GM18508 (cell line): ENCODE results near the gene SLC6A18.
"Not testable (repeated sequence)": the region's sequence is repeated elsewhere in the genome, so short reads cannot be mapped to it uniquely, and the experiment has no call there.

ENCODE experiments used
- ATAC-seq: cut with Tn5 transposase; IDR thresholded peaks from one replicate; pipeline ENCODE4 v1.9.1; 2021; ENCODE audit warnings: moderate number of reproducible peaks; ENCODE audit not compliant: insufficient read depth, unreplicated experiment

Gene SLC6A18

DNA sequence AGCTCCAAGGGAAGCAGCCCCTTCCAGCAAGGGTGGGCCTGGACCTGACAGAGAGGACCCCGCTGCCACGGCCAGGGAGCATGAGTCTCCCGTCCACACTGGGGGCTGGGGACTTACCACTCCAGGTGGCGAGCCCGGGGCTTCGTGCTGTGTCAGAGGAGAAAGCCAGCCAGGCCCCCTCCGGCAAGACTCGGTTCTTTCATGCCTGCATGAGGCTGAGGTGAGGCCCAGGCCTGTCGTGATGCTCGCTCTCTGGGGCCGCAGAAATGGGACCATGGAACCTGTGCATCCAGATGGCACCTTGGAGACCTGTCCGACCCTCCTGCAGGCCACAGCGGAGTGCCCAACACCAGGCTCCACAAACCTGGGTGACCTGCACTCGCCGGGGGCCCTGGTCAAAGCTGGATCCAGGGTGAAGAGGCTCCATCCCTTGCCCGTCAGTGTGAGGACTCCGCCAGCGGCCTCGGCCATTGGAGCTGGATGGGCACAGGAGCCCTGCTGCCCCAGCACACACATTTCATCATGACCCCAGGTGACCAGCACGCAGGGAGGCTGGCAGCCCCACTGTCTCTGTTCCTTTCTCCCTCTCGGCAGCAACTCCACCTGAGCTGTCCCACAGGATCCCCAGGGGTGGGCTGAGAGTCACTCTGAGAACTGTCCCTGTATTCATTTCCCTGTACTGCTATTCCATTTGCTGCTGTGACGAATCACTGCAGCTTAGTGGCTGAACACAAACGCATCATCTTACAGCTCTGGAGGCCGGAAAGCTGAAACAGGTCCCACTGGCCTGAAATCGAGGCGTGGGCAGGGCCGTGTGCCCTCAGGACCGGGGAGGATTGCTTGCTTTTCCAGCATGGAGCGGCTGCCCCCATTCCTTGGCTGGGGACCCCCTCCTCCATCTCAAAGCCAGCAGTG is 24.4 kb downstream of the SLC6A18 start:
- no peak for ATAC-seq

- ATAC-seq = no peak
Measured at GRCh38 chr5:1251678-1252580, 26.7 kb downstream of the SLC6A18 start.

DNA sequence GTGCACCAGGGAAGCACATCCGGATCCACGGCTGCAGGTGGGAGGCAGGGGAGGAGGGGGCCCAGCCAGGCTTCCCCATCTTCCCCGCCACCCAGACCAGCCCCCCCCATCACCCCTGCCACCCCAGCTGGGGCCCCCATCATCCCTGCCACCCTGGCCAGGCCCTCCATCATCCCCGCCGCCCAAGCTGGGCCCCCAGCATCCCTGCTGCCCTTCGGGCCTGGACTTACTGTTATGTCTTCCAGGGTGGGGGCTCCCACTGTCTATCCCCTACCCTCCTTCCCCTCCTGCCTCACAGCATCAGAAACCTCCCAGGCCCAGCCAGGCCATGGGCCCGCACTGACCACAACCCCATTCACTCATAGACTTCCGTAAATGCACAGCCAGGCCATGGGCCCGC is 27.5 kb downstream of the SLC6A18 start:
- no peak for ATAC-seq

DNA sequence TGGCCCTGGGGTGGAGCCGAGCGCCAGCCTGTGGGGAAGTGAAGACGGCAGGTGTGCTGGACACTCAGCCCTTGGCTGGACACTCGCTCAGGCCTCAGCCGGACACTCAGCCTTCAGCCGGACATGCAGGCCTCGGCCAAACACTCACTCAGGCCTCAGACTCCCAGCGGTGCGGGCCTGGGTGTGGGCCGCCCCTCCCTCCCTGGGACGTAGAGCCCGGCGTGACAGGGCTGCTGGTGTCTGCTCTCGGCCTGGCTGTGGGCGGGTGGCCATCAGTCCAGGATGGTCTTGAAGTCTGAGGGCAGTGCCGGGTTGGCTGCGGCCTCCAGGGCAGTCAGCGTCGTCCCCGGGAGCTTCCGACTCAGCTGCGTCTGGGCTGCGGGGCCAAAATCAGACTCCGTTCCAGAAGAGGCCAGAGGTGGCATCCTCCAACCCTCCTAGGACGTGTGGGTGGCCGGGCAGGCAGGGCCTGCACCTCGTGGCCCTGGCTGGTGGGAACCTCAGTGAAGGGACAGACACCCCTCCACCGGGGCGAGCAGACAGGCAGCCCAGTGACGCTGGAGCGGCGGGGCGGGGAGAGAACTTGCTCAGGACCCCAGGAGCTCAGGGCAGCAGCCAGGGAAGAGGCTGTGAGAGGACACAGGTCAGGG is 28.4 kb downstream of the SLC6A18 start:
- ATAC-seq = no peak

DNA sequence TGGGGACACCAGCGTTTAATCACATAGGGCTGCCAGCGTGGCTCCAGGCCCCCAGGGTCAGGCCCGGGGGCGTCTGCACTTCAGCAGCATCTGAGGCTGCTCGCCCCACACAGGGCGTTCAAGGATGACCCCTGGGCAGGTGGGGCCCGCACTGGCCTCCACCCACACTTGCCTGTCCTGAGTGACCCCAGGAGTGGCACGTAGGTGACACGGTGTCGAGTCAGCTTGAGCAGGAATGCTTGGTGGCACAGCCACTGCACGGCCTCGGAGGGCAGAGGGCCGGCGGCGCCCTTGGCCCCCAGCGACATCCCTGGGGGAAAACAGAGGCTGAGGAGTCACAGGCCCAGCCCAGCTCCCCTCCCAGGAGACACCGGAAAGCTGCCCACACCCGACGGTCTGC is 29.0 kb downstream of the SLC6A18 start:
- ATAC-seq = no peak

GRCh38 chr5:1255081-1255561 is 29.9 kb downstream of the SLC6A18 start:
- no peak for ATAC-seq

- no peak for ATAC-seq
Measured at GRCh38 chr5:1256776-1257175, 31.6 kb downstream of the SLC6A18 start.

GRCh38 chr5:1257363-1257762 is 32.2 kb downstream of the SLC6A18 start:
- ATAC-seq = no peak

GRCh38 chr5:1257841-1258240 is 32.7 kb downstream of the SLC6A18 start:
- no peak for ATAC-seq

DNA sequence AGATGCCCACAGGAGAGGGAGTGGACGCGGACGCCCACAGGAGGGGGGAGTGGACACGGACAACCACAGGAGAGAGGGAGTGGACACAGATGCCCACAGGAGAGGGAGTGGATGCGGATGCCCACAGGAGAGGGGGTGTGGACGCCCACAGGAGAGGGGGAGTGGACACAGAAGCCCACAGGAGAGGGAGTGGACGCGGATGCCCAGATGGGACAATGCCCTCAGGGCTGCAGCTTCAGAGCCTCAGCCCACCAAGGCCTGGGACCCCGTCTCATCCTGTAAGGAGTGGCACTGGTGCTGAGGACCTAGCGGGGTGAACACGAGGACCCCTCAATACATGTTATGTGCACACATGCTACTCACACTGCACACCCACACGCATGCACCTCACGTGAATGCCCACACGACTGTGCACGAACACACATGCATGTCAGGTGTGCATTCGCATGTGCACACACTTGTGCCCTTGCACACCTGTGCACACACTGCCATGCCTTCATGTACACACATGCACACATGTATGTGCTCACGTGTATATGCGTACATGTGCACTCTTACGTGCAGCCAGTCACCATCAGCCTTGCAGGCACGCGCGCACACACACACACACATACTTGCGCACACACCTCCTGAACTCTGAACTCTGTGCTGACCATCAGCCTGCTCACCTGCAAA is 34.8 kb downstream of the SLC6A18 start:
- ATAC-seq = no peak

DNA sequence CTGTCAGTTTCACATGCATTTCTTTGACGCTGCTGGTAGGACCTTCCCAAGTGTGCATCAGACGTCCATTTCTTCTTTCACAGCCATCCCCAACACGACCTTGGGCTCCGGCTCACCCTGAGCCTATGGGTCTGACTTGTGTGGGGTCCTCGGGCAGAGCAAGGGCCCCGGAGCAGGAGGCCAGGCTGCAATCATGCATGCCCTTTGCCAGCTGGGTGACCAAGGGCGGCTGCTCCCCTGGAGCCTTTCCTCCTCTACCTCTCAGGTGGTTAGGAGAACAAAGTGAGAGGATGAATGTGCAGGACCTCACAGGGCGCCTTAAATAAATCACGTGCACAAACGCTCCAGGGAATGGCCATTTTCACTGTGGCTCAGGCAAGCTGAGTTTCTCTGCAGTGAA is 36.5 kb downstream of the SLC6A18 start:
- ATAC-seq = no peak

GRCh38 chr5:1262381-1262780 is 37.2 kb downstream of the SLC6A18 start:
- ATAC-seq = no peak

DNA sequence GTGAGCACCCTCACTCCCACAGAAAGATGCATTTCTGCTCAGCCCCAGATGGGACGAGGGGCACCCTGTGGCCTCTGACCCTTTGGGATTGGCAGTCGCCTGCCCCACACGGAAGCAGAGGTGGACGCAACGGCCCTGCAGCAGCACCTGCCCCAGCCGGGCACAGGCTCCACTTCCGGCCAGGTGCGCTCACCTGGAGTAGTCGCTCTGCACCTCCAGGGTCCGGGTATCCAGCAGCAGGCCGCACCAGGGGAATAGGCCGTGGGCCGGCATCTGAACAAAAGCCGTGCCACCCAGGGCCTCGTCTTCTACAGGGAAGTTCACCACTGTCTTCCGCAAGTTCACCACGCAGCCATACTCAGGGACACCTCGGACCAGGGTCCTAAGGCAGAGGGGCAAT is 39.0 kb downstream of the SLC6A18 start:
- no peak for ATAC-seq

DNA sequence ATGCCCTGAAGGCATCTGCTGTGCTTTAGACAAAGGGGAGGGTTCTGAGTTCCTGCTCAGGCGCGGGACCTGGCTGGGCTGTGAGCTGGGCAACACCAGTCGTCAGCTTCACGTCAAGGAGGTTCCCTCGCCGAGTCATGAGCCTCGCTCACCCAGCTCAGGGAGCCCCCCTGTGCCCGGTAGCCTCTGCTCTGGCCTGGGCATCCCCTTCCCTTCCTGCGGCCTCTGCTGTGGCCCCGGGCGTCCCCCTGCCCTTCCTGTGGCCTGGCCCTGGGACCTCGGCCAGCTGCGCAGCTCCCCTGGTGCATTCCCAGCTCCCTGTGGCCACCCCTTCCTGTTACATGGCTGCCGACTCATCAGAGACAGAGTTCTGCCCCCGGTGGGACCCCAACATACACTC is 39.8 kb downstream of the SLC6A18 start:
- ATAC-seq = no peak

- ATAC-seq = no peak
Measured at GRCh38 chr5:1265461-1266455, 40.6 kb downstream of the SLC6A18 start.

- ATAC-seq = no peak
Measured at GRCh38 chr5:1266791-1267190, 41.6 kb downstream of the SLC6A18 start.

GRCh38 chr5:1267464-1267863 is 42.3 kb downstream of the SLC6A18 start:
- not testable (repeated sequence) for ATAC-seq

DNA sequence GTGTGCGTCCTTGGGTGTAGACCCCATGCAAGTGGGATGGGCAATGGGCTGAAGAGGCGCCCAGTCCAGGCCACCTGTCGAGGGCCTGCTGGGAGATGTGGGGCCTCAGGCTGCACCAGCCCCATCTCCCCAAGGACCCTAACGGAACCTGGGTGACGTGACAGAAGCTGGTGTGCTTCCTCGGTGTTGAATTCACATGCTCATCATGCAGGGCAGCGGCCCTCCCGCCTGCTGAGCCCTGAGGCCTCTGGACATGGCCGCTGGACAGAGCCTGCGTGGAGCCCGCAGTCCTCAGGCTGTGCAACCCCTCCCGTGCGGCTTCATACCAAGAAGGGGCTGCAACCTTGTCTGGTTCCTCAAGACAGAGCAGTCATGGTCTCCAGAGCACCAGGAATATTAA is 42.9 kb downstream of the SLC6A18 start:
- no peak for ATAC-seq

DNA sequence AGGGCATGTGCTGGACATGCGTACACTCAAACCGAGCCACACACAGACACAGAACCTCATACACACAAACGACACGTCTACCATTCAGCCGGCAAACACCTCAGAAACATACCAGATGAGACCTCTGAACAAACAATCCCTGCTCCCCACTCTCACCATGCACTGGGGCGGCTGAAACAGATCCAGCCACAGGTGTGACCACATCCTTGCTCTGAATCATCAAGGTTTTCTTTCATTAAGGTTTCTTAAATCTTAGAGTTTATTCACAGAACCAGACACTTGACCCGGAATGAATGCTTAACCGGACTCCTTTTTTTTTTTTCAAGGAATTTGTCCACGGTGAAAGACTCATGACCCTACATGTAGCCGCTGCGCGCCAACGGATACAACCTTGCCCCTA is 43.5 kb downstream of the SLC6A18 start:
- ATAC-seq = no peak
